HG03039 (cell line): Measurements from ENCODE around the gene NKX2-4.
"Not testable (repeated sequence)": the region's sequence is repeated elsewhere in the genome, so short reads cannot be mapped to it uniquely, and the experiment has no call there.

Experiments
- ATAC-seq: cut with Tn5 transposase; IDR thresholded peaks from one replicate; pipeline ENCODE4 v1.9.1; 2021; ENCODE audit warnings: mild to moderate bottlenecking, moderate library complexity; ENCODE audit not compliant: unreplicated experiment

NKX2-4 gene

DNA sequence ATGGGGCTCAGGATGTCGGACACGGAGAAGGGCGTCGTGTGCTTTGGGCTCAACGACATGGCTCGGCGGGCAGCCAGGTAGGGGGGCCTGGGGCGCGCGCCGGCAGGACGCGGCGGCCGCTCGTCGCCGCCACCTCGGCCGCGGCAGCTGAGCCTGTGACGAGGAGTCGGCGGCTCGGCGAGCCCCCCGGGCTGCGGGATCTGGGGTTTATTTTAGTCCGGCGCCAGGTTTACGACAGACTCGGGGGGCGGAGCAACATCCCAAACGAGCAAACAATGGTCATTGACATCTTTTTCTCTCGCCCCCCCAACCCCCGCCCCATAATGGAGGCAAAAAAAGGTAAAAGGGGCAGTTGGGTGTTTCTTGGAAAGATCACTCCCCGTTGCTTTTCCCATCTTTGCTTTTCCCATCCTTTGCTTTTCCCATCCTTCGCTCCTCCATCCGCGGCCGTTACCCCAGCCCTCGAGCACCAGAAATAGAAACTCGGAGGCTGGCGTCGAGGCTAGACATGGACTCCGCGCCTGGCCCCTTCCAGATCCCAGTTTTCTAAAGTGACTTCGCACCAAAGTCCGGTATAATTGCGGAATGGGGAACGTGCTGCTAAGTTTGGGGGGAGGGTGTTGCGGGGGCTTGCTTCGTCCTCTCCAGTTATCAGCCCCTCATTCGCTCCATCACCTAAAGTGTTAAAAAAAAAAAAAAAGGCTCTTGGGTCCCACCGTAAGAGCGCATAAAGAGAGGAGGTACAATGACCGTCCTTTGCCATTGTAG, at the start of gene NKX2-4:
Gene NKX2-4 (minus strand): TSS at position 186 of the 768 bp plus-strand sequence. CDS start 127 bp downstream, at position 59.
- no peak for ATAC-seq

DNA sequence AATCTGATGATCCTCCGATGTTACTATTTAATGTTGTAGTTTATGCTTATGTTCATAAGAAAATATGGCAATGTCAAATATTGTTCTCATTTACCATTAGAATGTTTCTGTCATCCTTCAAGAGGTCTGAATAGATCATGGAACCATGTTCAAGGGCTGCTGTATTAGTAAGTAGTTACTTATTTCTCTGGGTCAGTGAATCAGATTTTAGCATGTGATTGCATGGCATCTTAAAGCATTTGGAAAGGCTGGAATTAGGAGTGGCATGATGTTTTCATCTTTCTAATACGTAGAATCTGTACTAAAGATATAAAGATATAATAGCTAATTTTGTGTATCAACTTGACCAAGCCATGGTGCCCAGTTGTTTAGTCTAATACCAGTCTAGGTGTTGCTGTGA, 40.5 kb upstream of the NKX2-4 start:
- ATAC-seq: no peak

- no peak for ATAC-seq
These were observed 39.9 kb upstream of the NKX2-4 start for GRCh38 chr20:21437248-21437647.

DNA sequence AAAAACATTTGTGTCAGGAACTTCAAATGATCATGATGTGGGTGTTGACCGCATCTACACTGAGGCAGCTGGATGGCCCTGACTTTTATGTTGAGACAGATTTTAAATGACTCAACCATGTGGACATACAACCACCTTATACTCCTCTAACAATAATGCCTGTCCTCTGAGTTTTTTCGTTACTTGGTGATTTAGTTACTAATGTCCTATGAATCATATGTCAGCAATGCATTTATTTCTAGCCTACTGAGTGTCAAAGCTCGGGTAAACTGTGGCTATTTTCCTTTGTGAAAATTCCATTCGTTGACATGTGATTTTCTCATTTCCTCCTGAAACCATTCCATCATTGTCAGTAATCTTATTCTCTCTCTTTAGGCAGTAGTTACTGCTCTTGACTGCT, 38.9 kb upstream of the NKX2-4 start:
- no peak for ATAC-seq

DNA sequence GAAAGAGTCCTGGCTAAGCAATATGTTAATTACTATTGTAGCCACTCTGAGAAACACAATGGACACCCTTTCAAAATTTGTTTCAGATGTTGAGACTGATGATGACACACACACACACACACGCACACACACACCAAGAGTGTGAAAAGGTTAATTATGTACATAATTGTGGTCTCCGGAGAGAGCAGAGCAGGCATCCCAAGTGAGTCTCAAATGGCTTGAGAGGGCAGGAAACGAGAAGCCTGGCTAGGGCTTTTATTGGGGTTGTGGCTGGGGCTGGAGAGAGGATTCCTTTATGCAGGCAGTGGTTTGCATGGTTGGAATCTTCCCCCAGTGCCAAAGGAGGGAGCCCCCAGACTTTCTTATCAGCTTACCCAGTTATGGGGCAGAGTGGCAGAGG, 38.2 kb upstream of the NKX2-4 start:
- no peak for ATAC-seq

DNA sequence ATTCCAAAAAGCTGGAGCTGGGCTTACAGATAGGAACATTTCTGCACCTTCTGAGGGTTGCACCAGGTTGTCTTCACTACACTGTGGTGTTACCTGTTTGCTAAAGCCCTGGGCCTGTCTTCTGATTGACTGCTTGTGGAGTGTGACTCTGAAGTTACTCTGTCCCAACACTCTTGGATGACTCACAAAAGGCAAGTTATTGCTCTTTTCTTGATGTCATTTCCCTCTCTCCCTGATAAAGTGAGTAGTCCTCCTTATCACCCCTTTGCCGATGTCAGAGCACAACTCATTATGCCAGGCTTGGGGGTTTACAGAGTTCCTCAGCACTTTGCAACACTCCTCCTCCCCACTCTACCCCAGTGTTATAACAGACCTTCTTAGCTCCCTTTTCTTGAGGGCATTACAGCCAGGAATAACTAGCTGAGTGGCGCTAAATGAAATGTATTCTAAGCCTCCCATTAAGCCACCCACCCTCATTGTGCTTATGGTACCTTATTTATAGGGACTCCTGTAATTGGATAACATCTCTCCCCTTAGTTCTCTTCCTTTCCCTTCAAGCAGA, 36.1 kb upstream of the NKX2-4 start:
- ATAC-seq: no peak

DNA sequence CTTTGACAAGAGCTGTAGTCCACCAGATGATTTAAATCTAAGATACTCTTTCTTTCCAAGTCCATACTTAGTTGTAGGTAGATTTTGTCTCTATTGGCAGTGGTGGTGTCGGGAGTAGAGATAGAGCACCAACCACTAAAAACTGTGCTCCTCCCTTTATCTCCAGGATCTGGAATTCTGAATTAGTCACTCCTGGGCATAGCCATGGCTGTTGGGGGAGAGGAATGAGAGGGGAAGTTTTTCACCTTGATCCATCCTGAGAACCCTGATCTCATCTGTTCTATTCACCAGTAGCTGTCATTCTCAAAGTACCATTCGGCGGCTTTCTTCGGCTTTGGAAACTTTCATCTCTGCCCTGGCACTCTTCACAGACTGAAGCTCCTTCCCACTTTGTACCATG, 35.6 kb upstream of the NKX2-4 start:
- ATAC-seq: no peak

DNA sequence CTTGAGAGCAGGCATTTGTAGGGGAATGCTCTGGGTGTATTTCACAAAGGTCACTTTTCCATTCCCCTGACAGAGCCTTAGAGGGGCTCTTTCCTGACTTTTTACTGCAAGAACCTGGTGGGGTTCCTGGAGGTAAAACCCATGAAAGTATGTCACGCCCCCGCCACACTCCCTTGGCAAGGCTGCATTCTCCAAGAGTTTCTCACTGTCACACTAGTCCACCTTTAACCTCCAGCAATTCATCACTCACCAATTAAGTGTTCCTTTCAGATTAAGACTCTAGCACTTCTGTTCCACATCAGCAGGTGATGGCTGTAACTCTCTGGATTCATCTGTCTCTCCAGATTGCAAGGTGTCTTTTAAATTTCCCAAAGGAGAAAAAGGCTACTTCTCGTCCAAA, 32.7 kb upstream of the NKX2-4 start:
- ATAC-seq: no peak

DNA sequence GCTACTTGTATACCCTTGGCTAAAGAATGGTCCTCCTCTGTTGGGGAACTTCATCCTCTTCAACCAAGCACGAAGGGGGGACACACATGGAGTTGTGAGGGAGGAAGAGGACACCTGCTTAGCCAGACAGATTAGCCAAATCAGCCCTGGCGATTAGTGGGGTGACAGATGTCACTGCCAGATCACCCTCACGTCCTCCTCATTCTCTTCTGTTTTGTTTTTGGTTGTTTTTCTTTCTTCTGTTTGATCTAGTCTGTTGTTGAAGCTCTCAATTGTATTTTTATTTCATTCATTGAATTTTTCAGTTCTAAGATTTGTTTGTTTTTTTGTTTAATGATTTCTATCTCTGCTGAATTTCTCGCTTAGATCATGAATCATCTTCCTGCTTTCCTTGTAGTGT, 27.5 kb upstream of the NKX2-4 start:
- ATAC-seq: no peak

- not testable (repeated sequence) for ATAC-seq
These were observed 26.4 kb upstream of the NKX2-4 start for GRCh38 chr20:21423712-21424111.

- ATAC-seq: no peak
These were observed 24.4 kb upstream of the NKX2-4 start for GRCh38 chr20:21421601-21422236.

DNA sequence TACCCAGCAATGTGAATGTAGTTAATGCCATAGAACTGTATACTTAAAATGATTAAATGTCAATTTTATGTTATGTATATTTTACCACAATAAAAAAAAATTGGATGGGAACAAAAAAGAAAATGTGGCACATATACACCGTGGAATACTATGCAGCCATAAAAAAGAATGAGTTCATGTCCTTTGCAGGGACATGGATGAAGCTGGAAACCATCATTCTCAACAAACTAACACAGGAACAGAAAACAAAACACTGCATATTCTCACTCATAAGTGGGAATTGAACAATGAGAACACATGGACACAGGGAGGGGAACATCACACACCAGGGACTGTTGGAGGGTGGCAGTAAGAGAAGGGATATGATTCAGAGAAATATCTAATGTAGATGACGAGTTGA, 21.8 kb upstream of the NKX2-4 start:
- not testable (repeated sequence) for ATAC-seq

DNA sequence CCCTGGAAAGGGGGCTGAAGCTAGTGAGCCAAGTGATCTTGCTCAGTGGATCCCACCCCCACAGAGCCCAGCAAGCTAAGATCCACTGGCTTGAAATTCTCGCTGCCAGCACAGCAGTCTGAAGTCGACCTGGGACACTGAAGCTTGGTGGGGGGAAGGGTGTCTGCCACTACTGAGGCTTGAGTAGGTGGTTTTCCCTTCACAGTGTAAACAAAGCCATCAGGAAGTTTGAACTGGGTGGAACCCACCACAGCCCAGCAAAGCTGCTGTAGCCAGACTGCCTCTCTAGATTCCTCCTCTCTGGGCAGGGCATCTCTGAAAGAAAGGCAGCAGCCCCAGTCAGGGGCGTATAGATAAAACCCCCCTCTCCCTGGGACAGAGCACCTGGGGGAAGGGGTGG, 16.7 kb upstream of the NKX2-4 start:
- ATAC-seq: not testable (repeated sequence)

GRCh38 chr20:21411725-21412124, 14.4 kb upstream of the NKX2-4 start:
- ATAC-seq: no peak

GRCh38 chr20:21399005-21399475, 1.7 kb upstream of the NKX2-4 start:
- ATAC-seq: no peak

GRCh38 chr20:21398109-21399004, 1.0 kb upstream of the NKX2-4 start:
- no peak for ATAC-seq

- ATAC-seq: no peak
These were observed 556 bp downstream of the NKX2-4 start for GRCh38 chr20:21396599-21397340.

DNA sequence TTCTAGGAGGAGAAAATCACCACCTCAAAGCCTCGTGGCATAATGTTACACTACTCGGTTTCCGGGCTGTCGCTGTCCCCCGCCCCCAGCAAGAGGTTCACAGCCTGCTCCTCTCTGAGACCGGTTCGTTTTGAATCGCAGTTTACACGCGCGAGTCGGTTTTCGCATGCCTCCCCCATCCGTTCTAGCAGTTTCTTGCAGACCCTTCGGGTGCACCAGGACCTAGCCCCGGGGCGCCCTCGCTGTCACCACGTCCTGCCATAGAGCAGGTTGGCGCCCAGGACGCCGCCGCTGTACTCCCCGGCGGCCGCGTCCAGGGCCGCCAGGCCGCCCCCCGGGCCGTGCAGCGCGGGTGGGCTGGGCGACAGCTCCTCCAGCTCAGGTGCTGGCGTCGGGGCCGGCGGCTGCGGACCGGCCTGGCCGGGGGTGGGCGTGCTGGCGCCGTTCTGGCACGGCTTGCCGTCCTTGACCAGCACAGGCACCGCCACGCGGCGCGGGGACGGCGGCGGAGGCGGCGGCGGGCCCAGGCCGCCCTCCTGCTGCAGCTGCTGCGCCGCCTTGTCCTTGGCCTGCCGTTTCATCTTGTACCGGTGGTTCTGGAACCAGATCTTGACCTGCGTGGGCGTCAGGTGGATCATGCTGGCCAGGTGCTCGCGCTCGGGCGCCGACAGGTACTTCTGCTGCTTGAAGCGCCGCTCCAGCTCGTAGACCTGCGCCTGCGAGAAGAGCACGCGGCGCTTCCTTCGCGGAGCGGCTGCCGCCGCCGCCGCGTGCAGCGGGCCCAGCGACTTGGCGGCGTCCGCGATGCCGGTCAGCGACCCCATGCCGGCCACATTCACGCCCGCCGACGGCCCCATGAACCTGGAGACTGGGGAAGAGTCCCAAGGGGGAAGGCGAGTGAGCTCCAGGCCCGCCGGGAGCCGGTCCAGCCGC, 1.4 kb downstream of the NKX2-4 start:
- ATAC-seq: no peak

GRCh38 chr20:21395051-21395665, 2.2 kb downstream of the NKX2-4 start:
- no peak for ATAC-seq
